OCI-LY1 (cell line): ENCODE data around the gene TRIP6.

Experiments
- EZH2 ChIP-seq: fragments of 200-600 bp; sonication (generic), shearing (Covaris generic); IDR thresholded peaks from 2 replicates; pipeline ENCODE4 v1.8.0; 2017; ENCODE audit warnings: borderline replicate concordance, mixed run types, mild to moderate bottlenecking, antibody characterized with exemption, low read length, moderate library complexity, mixed read lengths
- TF ChIP-seq, protein P1 (sequence below): fragments of 200-600 bp; sonication (generic), shearing (Covaris generic); IDR thresholded peaks from 2 replicates; pipeline ENCODE4 v1.5.1; 2017; ENCODE audit warnings: mild to moderate bottlenecking, antibody characterized with exemption, low read length, moderate library complexity, mixed read lengths

DNA sequence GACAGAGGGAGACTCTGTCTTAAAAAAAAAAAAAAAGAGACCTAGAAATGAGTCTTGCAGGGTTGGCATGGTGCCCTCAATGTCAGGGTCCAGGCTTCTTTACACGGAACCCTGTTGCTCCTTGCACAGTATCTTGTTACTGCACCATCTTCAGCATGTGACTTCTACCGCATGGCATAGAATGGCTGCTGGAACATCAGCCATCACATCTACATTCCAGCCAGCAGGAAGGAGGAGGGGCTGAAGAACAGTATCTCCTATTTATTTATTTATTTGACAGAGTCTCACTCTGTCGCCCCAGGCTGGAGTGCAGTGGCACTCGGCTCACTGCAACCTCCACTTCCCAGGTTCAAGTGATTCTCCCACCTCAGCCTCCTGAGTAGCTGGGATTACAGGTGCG lies 32.2 kb downstream of the TRIP6 start:
- TF ChIP-seq, protein P1, sequence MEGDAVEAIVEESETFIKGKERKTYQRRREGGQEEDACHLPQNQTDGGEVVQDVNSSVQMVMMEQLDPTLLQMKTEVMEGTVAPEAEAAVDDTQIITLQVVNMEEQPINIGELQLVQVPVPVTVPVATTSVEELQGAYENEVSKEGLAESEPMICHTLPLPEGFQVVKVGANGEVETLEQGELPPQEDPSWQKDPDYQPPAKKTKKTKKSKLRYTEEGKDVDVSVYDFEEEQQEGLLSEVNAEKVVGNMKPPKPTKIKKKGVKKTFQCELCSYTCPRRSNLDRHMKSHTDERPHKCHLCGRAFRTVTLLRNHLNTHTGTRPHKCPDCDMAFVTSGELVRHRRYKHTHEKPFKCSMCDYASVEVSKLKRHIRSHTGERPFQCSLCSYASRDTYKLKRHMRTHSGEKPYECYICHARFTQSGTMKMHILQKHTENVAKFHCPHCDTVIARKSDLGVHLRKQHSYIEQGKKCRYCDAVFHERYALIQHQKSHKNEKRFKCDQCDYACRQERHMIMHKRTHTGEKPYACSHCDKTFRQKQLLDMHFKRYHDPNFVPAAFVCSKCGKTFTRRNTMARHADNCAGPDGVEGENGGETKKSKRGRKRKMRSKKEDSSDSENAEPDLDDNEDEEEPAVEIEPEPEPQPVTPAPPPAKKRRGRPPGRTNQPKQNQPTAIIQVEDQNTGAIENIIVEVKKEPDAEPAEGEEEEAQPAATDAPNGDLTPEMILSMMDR, result no peak
- TF ChIP-seq EZH2, result no peak
